B cell (primary cell): ENCODE data around the gene RASA4B. TPM values are rescaled to one million over a fixed set of nuclear protein-coding genes. Genes with fewer than 3 reads are reported as not detected.

Source experiments
- ATAC-seq: fragments of 200-7000 bp; cut with Tn5 transposase; one replicate; pipeline ENCODE4 v1.10.0; 2021; ENCODE audit warnings: low read depth, mild to moderate bottlenecking, moderate number of reproducible peaks, moderate library complexity
- CTCF ChIA-PET: fragments of 350-600 bp; sonication (Branson Sonifier 250); formaldehyde crosslinking; loops from one replicate; lab custom pipeline; 2021; ENCODE audit warnings: antibody characterized with exemption, inconsistent platforms; lab: Charles Lee
- POLR2A ChIA-PET: fragments of 350-600 bp; sonication (Branson Sonifier 250); formaldehyde crosslinking; loops from one replicate; lab custom pipeline; 2021; ENCODE audit warnings: antibody characterized with exemption; lab: Charles Lee
- DNase-seq: peaks from one replicate; pipeline ENCODE4 v3.0.0; 2013
- H2AFZ ChIP-seq: 2 replicates; pipeline ENCODE4 v1.6.1; 2012; ENCODE audit warnings: mild to moderate bottlenecking, low read depth, low read length; ENCODE audit not compliant: insufficient read depth, poor library complexity, severe bottlenecking
- H3K27ac ChIP-seq, 2 donors: 1 replicate in 1 of 2; 2 replicates in 1 of 2; pipeline ENCODE4 v1.5.1; 2012 to 2013; ENCODE audit warnings: low read length in 2 of 2, mild to moderate bottlenecking in 2 of 2, moderate library complexity in 1 of 2
- H3K27me3 ChIP-seq, 4 experiments: fragments of 200-600 bp in 1 of 4; sonication (generic) in 1 of 4; replicated peaks in 1 of 4; 1 replicate in 2 of 4; 2 replicates in 2 of 4; pipeline versions ENCODE4 v1.6.1 to v1.7.0; 2013 to 2016; ENCODE audit warnings: low read length in 3 of 4, mild to moderate bottlenecking in 2 of 4, mixed read lengths in 1 of 4, moderate library complexity in 1 of 4; ENCODE audit not compliant: insufficient read depth in 4 of 4, control insufficient read depth in 3 of 4; ENCODE audit errors: control extremely low read depth in 1 of 4
- H3K36me3 ChIP-seq, 2 experiments: replicated peaks in 1 of 2; 1 replicate in 1 of 2; 2 replicates in 1 of 2; pipeline versions ENCODE4 v1.6.1 to v1.7.1; 2013; ENCODE audit warnings: low read length in 1 of 2; ENCODE audit not compliant: insufficient read depth in 2 of 2, control insufficient read depth in 1 of 2; ENCODE audit errors: control extremely low read depth in 1 of 2, extremely low read depth in 1 of 2
- H3K4me1 ChIP-seq, 2 donors: fragments of 200-600 bp in 1 of 2; sonication (generic) in 1 of 2; 1 replicate in 1 of 2; 2 replicates in 1 of 2; pipeline versions ENCODE4 v1.5.1 to v1.6.1; 2013 to 2017; ENCODE audit warnings: low read length in 2 of 2; ENCODE audit not compliant: control insufficient read depth in 2 of 2, insufficient read depth in 2 of 2
- H3K4me2 ChIP-seq: replicated peaks from 2 replicates; pipeline ENCODE3; 2012; ENCODE audit warnings: mild to moderate bottlenecking, low read depth, low read length; ENCODE audit not compliant: poor library complexity, severe bottlenecking
- H3K4me3 ChIP-seq, 5 experiments: fragments of 200-600 bp in 1 of 5; sonication (generic) in 1 of 5; 1 replicate in 3 of 5; 2 replicates in 2 of 5; pipeline versions ENCODE4 v1.5.1 to v1.7.0; 2011 to 2016; ENCODE audit warnings: low read length in 4 of 5, mild to moderate bottlenecking in 4 of 5, low read depth in 2 of 5, control low read depth in 1 of 5, moderate library complexity in 1 of 5; ENCODE audit not compliant: insufficient read depth in 1 of 5; ENCODE audit errors: control extremely low read depth in 1 of 5, extremely low read depth in 1 of 5
- H3K79me2 ChIP-seq: fragments of 200-600 bp; sonication (generic); one replicate; pipeline ENCODE4 v1.6.0; 2016; ENCODE audit warnings: low read length; ENCODE audit not compliant: control insufficient read depth, insufficient read depth
- H3K9ac ChIP-seq: fragments of 200-600 bp; sonication (generic); 2 replicates; pipeline ENCODE4 v1.6.1; 2017; ENCODE audit warnings: mild to moderate bottlenecking, low read length, moderate library complexity
- H3K9me3 ChIP-seq, 3 donors: one replicate each; pipeline versions ENCODE4 v1.6.1 to v1.7.1; 2013; ENCODE audit warnings: low read length in 2 of 3; ENCODE audit not compliant: control insufficient read depth in 2 of 3, insufficient read depth in 1 of 3; ENCODE audit errors: control extremely low read depth in 1 of 3
- H4K20me1 ChIP-seq: 2 replicates; pipeline ENCODE4 v1.6.0; 2012; ENCODE audit warnings: mild to moderate bottlenecking, low read length; ENCODE audit not compliant: insufficient read depth, control insufficient read depth, poor library complexity, severe bottlenecking
- H3K27ac Mint-ChIP-seq: one replicate; pipeline ENCODE4 v1.8.0; 2021; ENCODE audit warnings: mixed read lengths
- H3K27me3 Mint-ChIP-seq: one replicate; pipeline ENCODE4 v1.8.0; 2021; ENCODE audit warnings: mixed read lengths
- H3K4me1 Mint-ChIP-seq: one replicate; pipeline ENCODE4 v1.8.0; 2021; ENCODE audit warnings: mixed read lengths
- H3K4me3 Mint-ChIP-seq: one replicate; pipeline ENCODE4 v1.8.0; 2021; ENCODE audit warnings: mixed read lengths
- H3K9me3 Mint-ChIP-seq: one replicate; pipeline ENCODE4 v1.8.0; 2022; ENCODE audit warnings: mixed read lengths; ENCODE audit not compliant: insufficient read depth
- EZH2 ChIP-seq: IDR thresholded peaks from 2 replicates; pipeline ENCODE4 v1.6.1; 2012; ENCODE audit warnings: borderline replicate concordance, low read depth, mild to moderate bottlenecking, moderate library complexity, low read length; ENCODE audit not compliant: insufficient read depth, poor library complexity, severe bottlenecking
- WGBS: methylation state at CpG from one replicate; pipeline ENCODE4 v1.1.5; 2013; ENCODE audit warnings: missing lambda C conversion rate; ENCODE audit not compliant: insufficient coverage; 5-methylcytosine and 5-hydroxymethylcytosine counted together
- intact Hi-C: fragments of 100-400 bp; cut with micrococcal nuclease; formaldehyde crosslinking; loops from one replicate; pipeline ENCODE4 v1.10.0; 2022
- polyA plus RNA-seq: library from polyadenylated mRNA; depleted of rRNA; stranded (reverse); fragments of >200 nt; gene quantifications from 2 replicates; pipeline ENCODE4 v1.2.3, GENCODE V29; 2012
- total RNA-seq, 2 donors: library from RNA; stranded (reverse); fragments of 120-200 nt in 1 of 2; gene quantifications; 1 replicate in 1 of 2; 2 replicates in 1 of 2; pipeline versions ENCODE4 v1.2.3 to v1.2.4, GENCODE V29; 2013 to 2022
- TF ChIP-seq, protein P1 (sequence below): fragments of 200-600 bp; IDR thresholded peaks from one replicate; pipeline ENCODE4 v1.8.0; 2022; ENCODE audit warnings: antibody characterized with exemption, mild to moderate bottlenecking

RASA4B gene
- total and polyA plus RNA-seq, 2 donors (not counting 1 experiment from before 2014, with no cell fraction given): 15.6 to 26.4 TPM

DNA sequence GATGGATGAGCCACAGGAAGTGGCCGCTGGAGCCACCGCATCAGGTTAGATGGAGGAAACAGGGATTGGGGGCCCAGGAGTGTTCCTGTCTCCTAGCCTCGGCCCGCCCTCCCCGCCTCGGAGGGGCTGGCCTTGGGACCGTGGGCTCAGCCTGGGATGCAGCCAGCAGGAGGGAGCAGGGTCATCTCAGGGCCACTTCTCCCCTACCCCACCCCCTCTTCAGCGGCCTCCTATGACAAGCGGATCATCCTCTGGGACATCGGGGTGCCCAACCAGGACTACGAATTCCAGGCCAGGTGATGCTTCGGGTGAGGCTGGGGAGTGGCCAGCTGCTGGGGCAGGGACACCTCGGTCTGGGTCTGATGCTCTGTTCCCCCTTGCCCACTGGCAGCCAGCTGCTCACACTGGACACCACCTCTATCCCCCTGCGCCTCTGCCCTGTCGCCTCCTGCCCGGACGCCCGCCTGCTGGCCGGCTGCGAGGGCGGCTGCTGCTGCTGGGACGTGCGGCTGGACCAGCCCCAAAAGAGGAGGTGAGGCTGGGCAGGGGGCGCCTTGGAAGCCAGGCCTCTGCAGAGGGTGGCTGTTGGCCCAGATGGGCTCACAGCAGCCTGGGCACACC, 48.1 kb downstream of the RASA4B start:
- no peak overlapping the region for H3K27ac ChIP-seq
- H3K36me3 ChIP-seq: peaks cover 0 to 47% of the 10 kb centered on the region in 2 experiments
- intact Hi-C loops: no loop called here
- no peak overlapping the region for H3K4me2 ChIP-seq
- H3K4me3 Mint-ChIP-seq: no peak overlapping the region
- H3K27ac Mint-ChIP-seq: no peak overlapping the region
- WGBS: 96% methylated on average over 23 of the region's 24 CpGs
- DNase-seq: no peak
- H3K4me3 ChIP-seq: no peak overlapping the region
- peaks cover 31% of the 10 kb centered on the region for H3K79me2 ChIP-seq
- H3K9me3 Mint-ChIP-seq: no peaks in the 10 kb centered on the region
- H4K20me1 ChIP-seq: peaks cover 6% of the 10 kb centered on the region
- no peaks in the 10 kb centered on the region for H3K27me3 ChIP-seq
- H3K27me3 Mint-ChIP-seq: no peaks in the 10 kb centered on the region
- ATAC-seq: no peak
- H3K4me1 Mint-ChIP-seq: peaks cover 16% of the 10 kb centered on the region
- H3K9me3 ChIP-seq: no peaks in the 10 kb centered on the region
- no peak for TF ChIP-seq EZH2
- TF ChIP-seq, protein P1, sequence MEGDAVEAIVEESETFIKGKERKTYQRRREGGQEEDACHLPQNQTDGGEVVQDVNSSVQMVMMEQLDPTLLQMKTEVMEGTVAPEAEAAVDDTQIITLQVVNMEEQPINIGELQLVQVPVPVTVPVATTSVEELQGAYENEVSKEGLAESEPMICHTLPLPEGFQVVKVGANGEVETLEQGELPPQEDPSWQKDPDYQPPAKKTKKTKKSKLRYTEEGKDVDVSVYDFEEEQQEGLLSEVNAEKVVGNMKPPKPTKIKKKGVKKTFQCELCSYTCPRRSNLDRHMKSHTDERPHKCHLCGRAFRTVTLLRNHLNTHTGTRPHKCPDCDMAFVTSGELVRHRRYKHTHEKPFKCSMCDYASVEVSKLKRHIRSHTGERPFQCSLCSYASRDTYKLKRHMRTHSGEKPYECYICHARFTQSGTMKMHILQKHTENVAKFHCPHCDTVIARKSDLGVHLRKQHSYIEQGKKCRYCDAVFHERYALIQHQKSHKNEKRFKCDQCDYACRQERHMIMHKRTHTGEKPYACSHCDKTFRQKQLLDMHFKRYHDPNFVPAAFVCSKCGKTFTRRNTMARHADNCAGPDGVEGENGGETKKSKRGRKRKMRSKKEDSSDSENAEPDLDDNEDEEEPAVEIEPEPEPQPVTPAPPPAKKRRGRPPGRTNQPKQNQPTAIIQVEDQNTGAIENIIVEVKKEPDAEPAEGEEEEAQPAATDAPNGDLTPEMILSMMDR: no peak
- ChIA-PET POLR2A (interaction anchor here (0.6 kb wide), 1 partner anchor 1616 kb away, joined by 3 read pairs; no protein-coding TSS in a partner anchor), CTCF (interaction anchor here (2.3 kb wide), 1 partner anchor 65 kb away, joined by 6 read pairs; no protein-coding TSS in a partner anchor)
- no peak overlapping the region for H3K9ac ChIP-seq
- H2AFZ ChIP-seq: no peak overlapping the region
- H3K4me1 ChIP-seq: peaks cover 11 to 19% of the 10 kb centered on the region in 2 donors
